H1 (cell line): ENCODE measurements around the gene EFCAB8. TPM values are rescaled to one million over a fixed set of nuclear protein-coding genes. Genes with fewer than 3 reads are reported as not detected.

Experiments
- CTCF ChIA-PET: fragments of 300-600 bp; sonication (Branson Sonifier 250); formaldehyde crosslinking; loops from one replicate; lab custom pipeline; 2021; ENCODE audit not compliant: partially characterized antibody; lab: Charles Lee
- POLR2A ChIA-PET: fragments of 300-600 bp; sonication (Branson Sonifier 250); formaldehyde crosslinking; loops from one replicate; lab custom pipeline; 2021; ENCODE audit warnings: inconsistent platforms; ENCODE audit not compliant: partially characterized antibody; lab: Charles Lee
- DNase-seq, 2 experiments: peaks; one replicate each; pipeline versions ENCODE4 v3.0.0 to v3.0.0-alpha.2; 2010 to 2022; ENCODE audit warnings: low spot score in 2 of 2, low read depth in 1 of 2, mixed read lengths in 1 of 2
- FAIRE-seq: peaks from 2 replicates; lab custom pipeline; 2011; peaks lifted over from hg19 to GRCh38; lab: Jason Lieb, UNC
- H2AFZ ChIP-seq: 2 replicates; pipeline ENCODE4 v1.8.1; 2012; ENCODE audit warnings: low read length, inconsistent platforms
- H2AK5ac ChIP-seq: 2 replicates; pipeline ENCODE4 v1.6.1; 2013; ENCODE audit warnings: low read depth, low read length
- H2BK120ac ChIP-seq: replicated peaks from 2 replicates; pipeline ENCODE3; 2013; ENCODE audit warnings: low read depth, low read length, inconsistent platforms
- H2BK12ac ChIP-seq: 2 replicates; pipeline ENCODE4 v1.6.1; 2013; ENCODE audit warnings: low read depth, low read length
- H2BK15ac ChIP-seq: 2 replicates; pipeline ENCODE4 v1.6.1; 2013; ENCODE audit warnings: low read length
- H2BK20ac ChIP-seq: 2 replicates; pipeline ENCODE4 v1.6.1; 2013; ENCODE audit warnings: low read length
- H2BK5ac ChIP-seq: 2 replicates; pipeline ENCODE4 v1.6.1; 2013; ENCODE audit warnings: low read depth, low read length
- H3K14ac ChIP-seq: 2 replicates; pipeline ENCODE4 v1.6.1; 2013; ENCODE audit warnings: inconsistent platforms; ENCODE audit not compliant: insufficient read length
- H3K18ac ChIP-seq: 2 replicates; pipeline ENCODE4 v1.6.1; 2013; ENCODE audit warnings: low read length; ENCODE audit errors: extremely low read depth
- H3K23ac ChIP-seq: 2 replicates; pipeline ENCODE4 v1.6.1; 2013; ENCODE audit warnings: inconsistent platforms; ENCODE audit not compliant: insufficient read length
- H3K23me2 ChIP-seq: 2 replicates; pipeline ENCODE4 v1.6.1; 2013; ENCODE audit warnings: low read depth, low read length
- H3K27ac ChIP-seq: 2 replicates; pipeline ENCODE4 v1.6.1; 2011; ENCODE audit warnings: low read depth, low read length, inconsistent platforms
- H3K27me3 ChIP-seq, 4 experiments: replicated peaks in 1 of 4; 1 replicate in 1 of 4; 2 replicates in 3 of 4; pipeline versions ENCODE4 v1.6.1 to v1.8.1; 2011 to 2013; ENCODE audit warnings: low read length in 3 of 4, mild to moderate bottlenecking in 3 of 4, inconsistent platforms in 2 of 4, mixed read lengths in 2 of 4, moderate library complexity in 1 of 4; ENCODE audit not compliant: control insufficient read depth in 3 of 4, insufficient read depth in 3 of 4; ENCODE audit errors: extremely low read depth in 1 of 4
- H3K36me3 ChIP-seq, 4 experiments: 2 replicates each; pipeline versions ENCODE4 v1.6.1 to v1.8.1; 2011 to 2013; ENCODE audit warnings: mild to moderate bottlenecking in 4 of 4, low read length in 3 of 4, moderate library complexity in 2 of 4, control low read depth in 1 of 4, inconsistent platforms in 1 of 4; ENCODE audit not compliant: insufficient read depth in 4 of 4, control insufficient read depth in 2 of 4
- H3K4ac ChIP-seq: replicated peaks from 2 replicates; pipeline ENCODE3; 2013; ENCODE audit warnings: low read length, low read depth, mixed read lengths, inconsistent platforms; ENCODE audit not compliant: insufficient read length
- H3K4me1 ChIP-seq, 4 experiments: replicated peaks in 1 of 4; 1 replicate in 1 of 4; 2 replicates in 3 of 4; pipeline versions ENCODE4 v1.6.1 to v1.8.1; 2011 to 2013; ENCODE audit warnings: low read length in 3 of 4, inconsistent platforms in 2 of 4, mixed read lengths in 1 of 4; ENCODE audit not compliant: insufficient read depth in 4 of 4, control insufficient read depth in 3 of 4
- H3K4me2 ChIP-seq, 2 experiments: 2 replicates each; pipeline versions ENCODE4 v1.6.1 to v1.8.1; 2011 to 2013; ENCODE audit warnings: low read depth in 2 of 2, low read length in 2 of 2, control low read depth in 1 of 2, inconsistent platforms in 1 of 2, mild to moderate bottlenecking in 1 of 2; ENCODE audit not compliant: insufficient read depth in 1 of 2
- H3K4me3 ChIP-seq, 4 experiments: fragments of 200-600, 300-600 bp in 1 of 4; sonication (generic), shearing (Covaris generic), sonication (Bioruptor Twin) in 1 of 4; 2 replicates each; pipeline versions ENCODE4 v1.5.1 to v1.8.1; 2011 to 2016; ENCODE audit warnings: low read length in 4 of 4, low read depth in 3 of 4, control low read depth in 2 of 4, inconsistent platforms in 2 of 4, mild to moderate bottlenecking in 2 of 4, mixed read lengths in 1 of 4, moderate library complexity in 1 of 4; ENCODE audit not compliant: insufficient read depth in 2 of 4; ENCODE audit errors: extremely low read depth in 1 of 4
- H3K56ac ChIP-seq: replicated peaks from 2 replicates; pipeline ENCODE3; 2013; ENCODE audit warnings: low read depth, mild to moderate bottlenecking, mixed read lengths, low read length, inconsistent platforms; ENCODE audit not compliant: insufficient read length
- H3K79me1 ChIP-seq: 2 replicates; pipeline ENCODE4 v1.6.1; 2013; ENCODE audit warnings: low read depth, low read length, control low read depth
- H3K79me2 ChIP-seq, 2 experiments: 2 replicates each; pipeline versions ENCODE4 v1.6.1 to v1.8.1; 2012 to 2013; ENCODE audit warnings: low read length in 2 of 2, mild to moderate bottlenecking in 2 of 2, inconsistent platforms in 1 of 2; ENCODE audit not compliant: insufficient read depth in 2 of 2, control insufficient read depth in 1 of 2
- H3K9ac ChIP-seq, 4 experiments: replicated peaks in 1 of 4; 1 replicate in 1 of 4; 2 replicates in 3 of 4; pipeline versions ENCODE4 v1.6.1 to v1.8.1; 2011 to 2013; ENCODE audit warnings: low read depth in 3 of 4, low read length in 3 of 4, control low read depth in 2 of 4, mild to moderate bottlenecking in 2 of 4, moderate library complexity in 2 of 4, inconsistent platforms in 1 of 4; ENCODE audit errors: extremely low read depth in 1 of 4
- H3K9me3 ChIP-seq, 2 experiments: 2 replicates each; pipeline versions ENCODE4 v1.6.1 to v1.8.1; 2012 to 2013; ENCODE audit warnings: mild to moderate bottlenecking in 2 of 2, moderate library complexity in 2 of 2, control low read depth in 1 of 2, inconsistent platforms in 1 of 2, low read depth in 1 of 2, low read length in 1 of 2, mixed read lengths in 1 of 2; ENCODE audit not compliant: insufficient read depth in 2 of 2
- H4K20me1 ChIP-seq, 2 experiments: replicated peaks in 1 of 2; 2 replicates each; pipeline versions ENCODE3 to v1.8.1; 2011 to 2013; ENCODE audit warnings: inconsistent platforms in 2 of 2, low read length in 2 of 2, mild to moderate bottlenecking in 1 of 2; ENCODE audit not compliant: insufficient read depth in 2 of 2, control insufficient read depth in 1 of 2
- H4K5ac ChIP-seq: 2 replicates; pipeline ENCODE4 v1.6.1; 2013; ENCODE audit warnings: low read length, low read depth, mixed read lengths, inconsistent platforms; ENCODE audit not compliant: insufficient read length
- H4K8ac ChIP-seq: 2 replicates; pipeline ENCODE4 v1.8.0; 2013; ENCODE audit warnings: mild to moderate bottlenecking, moderate library complexity, low read length, inconsistent platforms; ENCODE audit not compliant: insufficient read depth; ENCODE audit errors: extremely low read depth
- H4K91ac ChIP-seq: replicated peaks from 2 replicates; pipeline ENCODE3; 2013; ENCODE audit warnings: low read length, mixed read lengths, inconsistent platforms; ENCODE audit not compliant: insufficient read length
- ASH2L ChIP-seq: fragments of 200-600, 300-600 bp; sonication (generic); IDR thresholded peaks from one replicate; pipeline ENCODE4 v1.7.1; 2017; ENCODE audit warnings: low read length
- BACH1 ChIP-seq: IDR thresholded peaks from 2 replicates; pipeline ENCODE4 v1.6.1; 2012; ENCODE audit warnings: low read length, improper control_type of control experiment
- BCL11A ChIP-seq, 2 experiments: IDR thresholded peaks; one replicate each; pipeline ENCODE4 v1.6.1; 2011; ENCODE audit warnings: low read depth in 2 of 2, low read length in 2 of 2, mild to moderate bottlenecking in 2 of 2
- GABPA ChIP-seq: IDR thresholded peaks from 2 replicates; pipeline ENCODE4 v1.6.1; 2011; ENCODE audit warnings: mild to moderate bottlenecking, low read length, moderate library complexity, borderline replicate concordance; ENCODE audit not compliant: insufficient read depth
- HDAC6 ChIP-seq: IDR thresholded peaks from one replicate; pipeline ENCODE4 v1.7.1; 2012; ENCODE audit warnings: low read depth, mild to moderate bottlenecking, inconsistent platforms, low read length, moderate library complexity
- JUND ChIP-seq: IDR thresholded peaks from 2 replicates; pipeline ENCODE4 v1.6.1; 2011; ENCODE audit warnings: mild to moderate bottlenecking, improper control_type of control experiment, low read length
- KDM5A ChIP-seq: fragments of 200-600 bp; IDR thresholded peaks from 2 replicates; pipeline ENCODE4 v1.7.1; 2012; ENCODE audit warnings: mild to moderate bottlenecking, low read length, inconsistent platforms, mixed read lengths
- NRF1 ChIP-seq: IDR thresholded peaks from 2 replicates; pipeline ENCODE4 v1.6.1; 2011; ENCODE audit warnings: mild to moderate bottlenecking, low read depth, low read length, improper control_type of control experiment
- SIX5 ChIP-seq: IDR thresholded peaks from 2 replicates; pipeline ENCODE4 v1.6.1; 2011; ENCODE audit warnings: mild to moderate bottlenecking, low read depth, low read length
- SP2 ChIP-seq: IDR thresholded peaks from 2 replicates; pipeline ENCODE4 v1.6.1; 2012; ENCODE audit warnings: mild to moderate bottlenecking, low read length, inconsistent platforms
- SRF ChIP-seq: IDR thresholded peaks from 2 replicates; pipeline ENCODE4 v1.6.1; 2011; ENCODE audit warnings: mild to moderate bottlenecking, low read depth, low read length, moderate library complexity
- SUZ12 ChIP-seq: fragments of 200-600 bp; sonication (generic); IDR thresholded peaks from 2 replicates; pipeline ENCODE4 v1.6.1; 2012; ENCODE audit warnings: mild to moderate bottlenecking, inconsistent platforms, low read length, moderate library complexity, mixed read lengths
- TAF1 ChIP-seq: IDR thresholded peaks from 2 replicates; pipeline ENCODE4 v1.6.1; 2011; ENCODE audit warnings: mild to moderate bottlenecking, low read depth, low read length
- WGBS, 2 experiments: shearing (Covaris generic) in 1 of 2; methylation state at CpG; one replicate each; pipeline versions ENCODE4 v1.1.6 to v1.1.7; 2013 to 2015; ENCODE audit warnings: low lambda C conversion rate in 2 of 2, mixed read lengths in 2 of 2, inconsistent platforms in 1 of 2, low coverage in 1 of 2, missing lambda C conversion rate in 1 of 2; ENCODE audit not compliant: insufficient replicate concordance in 2 of 2, insufficient coverage in 1 of 2, insufficient read length in 1 of 2; ENCODE audit errors: extremely low coverage in 1 of 2, missing lambda C conversion rate in 1 of 2; 5-methylcytosine and 5-hydroxymethylcytosine counted together
- polyA plus RNA-seq, 7 experiments: library from polyadenylated mRNA; depleted of rRNA in 3 of 7; stranded (reverse) in 5 of 7; unstranded in 2 of 7; fragments of >200 nt in 5 of 7; fragments of 200-250 nt in 2 of 7; gene quantifications; 1 replicate in 5 of 7; 2 replicates in 1 of 7; 4 replicates in 1 of 7; pipeline versions ENCODE4 v1.2.1 to v1.2.3, GENCODE V29; 2011 to 2013; ENCODE audit warnings: missing spikeins in 2 of 7, mixed read lengths in 2 of 7
- total RNA-seq: library from RNA; stranded (reverse); fragmentation: NEBNext Ultra II Directional; extraction: Animal tissue kit (Norgen Biotek cat#: 25700); gene quantifications from 2 replicates; pipeline ENCODE4 v1.2.1, GENCODE V29; 2021

Gene EFCAB8
- total and polyA plus RNA-seq, 2 of the 8 experiments (the other 6 are each of a cell fraction or from before 2014, with no cell fraction given) = 0.06 to 0.20 TPM

- no peak overlapping the region for H4K5ac ChIP-seq
- H2AK5ac ChIP-seq = no peak overlapping the region
- H3K4me3 ChIP-seq = no peak overlapping the region
- TF ChIP-seq KDM5A = no peak
- TF ChIP-seq GABPA = no peak
- TF ChIP-seq BCL11A (IDR thresholded peaks at IDR 0.05; ENCODE audit: low read depth in 2 of 2, low read length in 2 of 2) = no peak
- TF ChIP-seq SRF = no peak
- no peak for TF ChIP-seq HDAC6
- no peak for TF ChIP-seq SIX5
- TF ChIP-seq JUND = no peak
- no peak for TF ChIP-seq TAF1
- no peak for TF ChIP-seq ASH2L
- TF ChIP-seq BACH1 = no peak
- no peak for TF ChIP-seq SP2
- no peak for TF ChIP-seq SUZ12
- TF ChIP-seq NRF1 = no peak
Measured at GRCh38 chr20:32959351-32960221, 100.9 kb downstream of the EFCAB8 start.

More at GRCh38 chr20:32959351-32960221, 100.9 kb downstream of the EFCAB8 start:
- Histone ChIP-seq H3K14ac (no peak overlapping the region), H3K79me2 (no peaks in the 10 kb centered on the region), H3K18ac (no peak overlapping the region), H2BK5ac (no peak overlapping the region), H3K36me3 (no peaks in the 10 kb centered on the region), H3K4ac (no peak overlapping the region), H3K23ac (no peak overlapping the region), H2AFZ (no peak overlapping the region), H4K20me1 (no peaks in the 10 kb centered on the region), H2BK120ac (no peak overlapping the region), H2BK20ac (no peak overlapping the region), H4K91ac (no peak overlapping the region), H3K9me3 (peaks cover 0 to 5% of the 10 kb centered on the region in 2 experiments; a peak in 1 of 4 replicates), H3K27me3 (peaks cover 0 to 4% (median 0%) of the 10 kb centered on the region in 4 experiments; a peak in 3 of 7 replicates), H3K79me1 (no peaks in the 10 kb centered on the region), H3K56ac (no peak overlapping the region), H3K4me1 (no peaks in the 10 kb centered on the region; a peak in 1 of 7 replicates), H3K23me2 (no peaks in the 10 kb centered on the region), H2BK15ac (no peak overlapping the region), H3K4me2 (no peak overlapping the region), H3K27ac (no peak overlapping the region), H4K8ac (no peak overlapping the region), H3K9ac (no peak overlapping the region), H2BK12ac (no peak overlapping the region)
- CTCF ChIA-PET = interaction anchor here (0.5 to 1.8 kb wide), 4 partner anchors 14 to 291 kb away, joined by 3 to 13 read pairs (median 4); no protein-coding TSS in a partner anchor
- peak in 1 of 2 experiments; percentile 45 for DNase-seq
- no peak for FAIRE-seq
- 83% methylated on average over 14 of the region's 14 CpGs; no CpG with 5 or more reads in 1 of the 2 experiments for WGBS, 2 experiments
- POLR2A ChIA-PET = no interaction called here
